Ectodermal cell (in vitro differentiated cells): ENCODE measurements around the gene PIF1.

ENCODE experiments used
- H3K27ac ChIP-seq: 2 replicates; pipeline ENCODE4 v1.7.0; 2013; ENCODE audit warnings: mild to moderate bottlenecking, low read depth, low read length; ENCODE audit not compliant: insufficient read depth, poor library complexity, severe bottlenecking
- H3K27me3 ChIP-seq: 2 replicates; pipeline ENCODE4 v1.7.0; 2013; ENCODE audit warnings: mild to moderate bottlenecking, low read length; ENCODE audit not compliant: insufficient read depth, control insufficient read depth, poor library complexity, severe bottlenecking
- H3K36me3 ChIP-seq: one replicate; pipeline ENCODE4 v1.7.0; 2013; ENCODE audit warnings: low read length; ENCODE audit not compliant: control insufficient read depth, insufficient read depth
- H3K4me1 ChIP-seq: one replicate; pipeline ENCODE4 v1.7.0; 2013; ENCODE audit warnings: low read length; ENCODE audit not compliant: control insufficient read depth, insufficient read depth
- H3K4me3 ChIP-seq: 2 replicates; pipeline ENCODE4 v1.7.0; 2013; ENCODE audit warnings: low read depth, low read length, control low read depth; ENCODE audit not compliant: insufficient read depth
- H3K9me3 ChIP-seq: 2 replicates; pipeline ENCODE4 v1.7.0; 2013; ENCODE audit warnings: mild to moderate bottlenecking, low read length, moderate library complexity; ENCODE audit not compliant: control insufficient read depth
- WGBS, 2 experiments: methylation state at CpG; one replicate each; pipeline ENCODE4 v1.1.7; 2013; ENCODE audit warnings: missing lambda C conversion rate in 2 of 2; 5-methylcytosine and 5-hydroxymethylcytosine counted together

Gene PIF1

GRCh38 chr15:64847448-64847847, 22.0 kb upstream of the PIF1 start:
- H3K27me3 ChIP-seq, result no peaks in the 10 kb centered on the region
- peaks cover 31% of the 10 kb centered on the region for H3K4me1 ChIP-seq
- no peaks in the 10 kb centered on the region for H3K9me3 ChIP-seq
- no peak overlapping the region for H3K27ac ChIP-seq
- WGBS, 2 experiments, result 97% methylated on average over 3 of the region's 3 CpGs
- no peak overlapping the region for H3K4me3 ChIP-seq
- H3K36me3 ChIP-seq, result no peaks in the 10 kb centered on the region

GRCh38 chr15:64847016-64847415, 21.6 kb upstream of the PIF1 start:
- no peak overlapping the region for H3K4me3 ChIP-seq
- no peak overlapping the region for H3K27ac ChIP-seq
- H3K9me3 ChIP-seq, result no peaks in the 10 kb centered on the region
- H3K27me3 ChIP-seq, result no peaks in the 10 kb centered on the region
- no peaks in the 10 kb centered on the region for H3K36me3 ChIP-seq
- WGBS, 2 experiments, result 95 to 96% methylated on average over 2 to 3 of the region's 3 CpGs
- peaks cover 31% of the 10 kb centered on the region for H3K4me1 ChIP-seq

- H3K36me3 ChIP-seq, result no peaks in the 10 kb centered on the region
- no peak overlapping the region for H3K4me3 ChIP-seq
- no peaks in the 10 kb centered on the region for H3K9me3 ChIP-seq
- no peak overlapping the region for H3K27ac ChIP-seq
- WGBS, 2 experiments, result 85 to 92% methylated on average over 13 of the region's 13 CpGs
- no peaks in the 10 kb centered on the region for H3K27me3 ChIP-seq
- peaks cover 31% of the 10 kb centered on the region for H3K4me1 ChIP-seq
Measured at GRCh38 chr15:64845831-64846595, 20.6 kb upstream of the PIF1 start.

GRCh38 chr15:64845183-64845611, 19.8 kb upstream of the PIF1 start:
- Histone ChIP-seq H3K27ac (no peak overlapping the region), H3K27me3 (no peaks in the 10 kb centered on the region), H3K4me3 (no peak overlapping the region), H3K36me3 (no peaks in the 10 kb centered on the region), H3K9me3 (no peaks in the 10 kb centered on the region), H3K4me1 (peaks cover 32% of the 10 kb centered on the region)
- 52 to 65% methylated on average over 2 of the region's 2 CpGs for WGBS, 2 experiments

GRCh38 chr15:64844576-64845145, 19.2 kb upstream of the PIF1 start:
- Histone ChIP-seq H3K36me3 (no peaks in the 10 kb centered on the region), H3K4me1 (peaks cover 31% of the 10 kb centered on the region), H3K27me3 (no peaks in the 10 kb centered on the region), H3K9me3 (no peaks in the 10 kb centered on the region), H3K27ac (no peak overlapping the region), H3K4me3 (no peak overlapping the region)
- WGBS, 2 experiments, result 75 to 78% methylated on average over 8 of the region's 8 CpGs

- Histone ChIP-seq H3K9me3 (no peaks in the 10 kb centered on the region), H3K36me3 (no peaks in the 10 kb centered on the region), H3K4me3 (no peak overlapping the region), H3K27ac (no peak overlapping the region), H3K27me3 (no peaks in the 10 kb centered on the region), H3K4me1 (peaks cover 31% of the 10 kb centered on the region)
- WGBS, 2 experiments, result 94% methylated on average over 4 of the region's 4 CpGs
Measured at GRCh38 chr15:64843991-64844390, 18.5 kb upstream of the PIF1 start.

- no peaks in the 10 kb centered on the region for H3K27me3 ChIP-seq
- H3K27ac ChIP-seq, result no peak overlapping the region
- peak overlapping the region; percentile 79 for H3K4me3 ChIP-seq
- H3K9me3 ChIP-seq, result no peaks in the 10 kb centered on the region
- 64% methylated on average over 7 of the region's 7 CpGs for WGBS, 2 experiments
- peaks cover 31% of the 10 kb centered on the region for H3K4me1 ChIP-seq
- H3K36me3 ChIP-seq, result no peaks in the 10 kb centered on the region
Measured at GRCh38 chr15:64842986-64843561, 17.6 kb upstream of the PIF1 start.

GRCh38 chr15:64842096-64842939, 16.9 kb upstream of the PIF1 start:
- Histone ChIP-seq H3K9me3 (no peaks in the 10 kb centered on the region), H3K27me3 (no peaks in the 10 kb centered on the region), H3K27ac (peak overlapping the region; percentile 47), H3K4me1 (peaks cover 31% of the 10 kb centered on the region), H3K4me3 (peak overlapping the region; percentile 79), H3K36me3 (no peaks in the 10 kb centered on the region)
- 9 to 12% methylated on average over 26 of the region's 26 CpGs for WGBS, 2 experiments

GRCh38 chr15:64841344-64842095, 16.1 kb upstream of the PIF1 start, which contains the start of gene PLEKHO2:
Gene PLEKHO2 (plus strand): TSS chr15:64841915. CDS start chr15:64842017, 102 bp downstream.
- WGBS, 2 experiments, result 0% methylated on average over 69 to 70 of the region's 75 CpGs
- Histone ChIP-seq H3K4me3 (peak within 1 kb of the TSS; percentile 79), H3K4me1 (peaks cover 31% of the 10 kb centered on the region), H3K36me3 (no peaks in the 10 kb centered on the region), H3K9me3 (no peaks in the 10 kb centered on the region), H3K27me3 (no peaks in the 10 kb centered on the region), H3K27ac (peak within 1 kb of the TSS; percentile 77)
